OCI-LY3 (cell line): ENCODE results near the gene CDH1.

Experiments
- CTCF ChIP-seq: fragments of 200-600, 300-600 bp; sonication (generic); IDR thresholded peaks from 2 replicates; pipeline ENCODE4 v1.5.1; 2014; ENCODE audit warnings: antibody characterized with exemption, low read length, low read depth
- EZH2phosphoT487 ChIP-seq: fragments of 200-600 bp; shearing (Covaris generic); IDR thresholded peaks from 2 replicates; pipeline ENCODE4 v1.6.1; 2018; ENCODE audit warnings: antibody characterized with exemption, mixed run types, low read depth

- no peak for TF ChIP-seq CTCF
- TF ChIP-seq EZH2phosphoT487 = no peak
Observed at GRCh38 chr16:68779891-68780290, 42.8 kb downstream of the CDH1 start.
